Sigmoid colon (tissue), 7 donors: ENCODE data around the gene SCGN. TPM values are rescaled to one million over a fixed set of nuclear protein-coding genes. Genes with fewer than 3 reads are reported as not detected.

ENCODE experiments used
- DNase-seq: peaks from one replicate; pipeline ENCODE4 v3.0.0-alpha.2; 2019
- H3K27ac ChIP-seq, 4 donors: fragments of 200-600 bp; sonication (generic); one replicate each; pipeline ENCODE4 v1.5.1; 2016 to 2019; ENCODE audit warnings: mild to moderate bottlenecking in 1 of 4
- H3K27me3 ChIP-seq, 3 donors: fragments of 200-600 bp; sonication (generic); one replicate each; pipeline ENCODE4 v1.5.1; 2019; ENCODE audit warnings: mild to moderate bottlenecking in 1 of 3
- H3K36me3 ChIP-seq, 4 donors: fragments of 200-600 bp; sonication (generic); one replicate each; pipeline ENCODE4 v1.5.1; 2016 to 2019
- H3K4me1 ChIP-seq, 4 donors: fragments of 200-600 bp; sonication (generic); one replicate each; pipeline ENCODE4 v1.5.1; 2017 to 2019
- H3K4me3 ChIP-seq, 4 donors: fragments of 200-600 bp; sonication (generic); one replicate each; pipeline ENCODE4 v1.5.1; 2017 to 2019; ENCODE audit warnings: mild to moderate bottlenecking in 2 of 4, moderate library complexity in 1 of 4
- H3K9me3 ChIP-seq, 4 donors: fragments of 200-600 bp in 3 of 4; sonication (generic) in 3 of 4; one replicate each; pipeline versions ENCODE4 v1.5.1 to v1.6.1; 2013 to 2019
- CTCF ChIP-seq, 4 experiments: fragments of 450-650 bp in 3 of 4; fragments of 200-600 bp in 1 of 4; IDR thresholded peaks; one replicate each; pipeline ENCODE4 v1.5.1; 2016 to 2019; ENCODE audit warnings: antibody characterized with exemption in 4 of 4, mild to moderate bottlenecking in 3 of 4, moderate library complexity in 2 of 4
- EP300 ChIP-seq, 4 donors: sonication (generic); formaldehyde crosslinking; IDR thresholded peaks; one replicate each; pipeline ENCODE4 v1.6.1; 2017; ENCODE audit warnings: antibody characterized with exemption in 4 of 4
- POLR2A ChIP-seq, 2 donors: fragments of 450-650 bp; IDR thresholded peaks; one replicate each; pipeline ENCODE4 v1.6.1; 2016; ENCODE audit warnings: antibody characterized with exemption in 2 of 2, mild to moderate bottlenecking in 2 of 2, moderate library complexity in 2 of 2
- POLR2AphosphoS5 ChIP-seq, 4 donors: sonication (generic); formaldehyde crosslinking; IDR thresholded peaks; one replicate each; pipeline ENCODE4 v1.6.1; 2017; ENCODE audit warnings: antibody characterized with exemption in 4 of 4
- WGBS, 2 donors: extraction: QIAGEN DNeasy Blood & Tissue Kit; methylation state at CpG; one replicate each; pipeline ENCODE4 v1.1.7; 2013; 5-methylcytosine and 5-hydroxymethylcytosine counted together
- intact Hi-C: fragments of 100-400 bp; cut with DNase I; formaldehyde crosslinking; loops from one replicate; pipeline ENCODE4 v1.15.1; 2023
- polyA plus RNA-seq, 3 donors: library from polyadenylated mRNA; stranded (reverse); fragments of 200-250 nt; gene quantifications; one replicate each; pipeline ENCODE4 v1.2.3, GENCODE V29; 2013
- total RNA-seq, 4 donors: library from RNA; depleted of rRNA; stranded (reverse); fragments of >200 nt; gene quantifications; one replicate each; pipeline ENCODE4 v1.1.0, GENCODE V29; 2016
- donor health status: healthy with polysubstance abuse.
- donor health status: Bipolar disorder and iron deficiency.
- donor health status: healthy.

The SCGN gene
- total and polyA plus RNA-seq, 7 donors, result 4.8 to 22.5 (median 8.8) TPM

- H3K9me3 ChIP-seq, result no peaks in the 10 kb centered on the region
- TF ChIP-seq CTCF (IDR thresholded peaks at IDR 0.05) (no peak), POLR2A (IDR thresholded peaks at IDR 0.05) (no peak), POLR2AphosphoS5 (IDR thresholded peaks at IDR 0.05) (no peak), EP300 (IDR thresholded peaks at IDR 0.05) (no peak)
- no peak overlapping the region for H3K27ac ChIP-seq
- H3K4me3 ChIP-seq, result no peak overlapping the region
- H3K36me3 ChIP-seq, result no peaks in the 10 kb centered on the region
- no peaks in the 10 kb centered on the region for H3K27me3 ChIP-seq
- intact Hi-C loops, result no loop called here
- H3K4me1 ChIP-seq, result no peaks in the 10 kb centered on the region
- DNase-seq, result no peak
- 86 to 88% methylated on average over 7 of the region's 7 CpGs for WGBS, 2 donors
Observed at GRCh38 chr6:25670793-25671513, 18.9 kb downstream of the SCGN start.

GRCh38 chr6:25671652-25672051 lies 19.6 kb downstream of the SCGN start:
- Histone ChIP-seq H3K4me1 (no peaks in the 10 kb centered on the region), H3K4me3 (no peak overlapping the region), H3K27ac (no peak overlapping the region), H3K9me3 (no peaks in the 10 kb centered on the region), H3K36me3 (no peaks in the 10 kb centered on the region), H3K27me3 (no peaks in the 10 kb centered on the region)
- TF ChIP-seq POLR2A (IDR thresholded peaks at IDR 0.05) (no peak), POLR2AphosphoS5 (IDR thresholded peaks at IDR 0.05) (no peak), EP300 (IDR thresholded peaks at IDR 0.05) (no peak)
- intact Hi-C loops, result no loop called here
- 14 to 54% methylated on average over 1 of the region's 1 CpG for WGBS, 2 donors
- no peak for DNase-seq

DNA sequence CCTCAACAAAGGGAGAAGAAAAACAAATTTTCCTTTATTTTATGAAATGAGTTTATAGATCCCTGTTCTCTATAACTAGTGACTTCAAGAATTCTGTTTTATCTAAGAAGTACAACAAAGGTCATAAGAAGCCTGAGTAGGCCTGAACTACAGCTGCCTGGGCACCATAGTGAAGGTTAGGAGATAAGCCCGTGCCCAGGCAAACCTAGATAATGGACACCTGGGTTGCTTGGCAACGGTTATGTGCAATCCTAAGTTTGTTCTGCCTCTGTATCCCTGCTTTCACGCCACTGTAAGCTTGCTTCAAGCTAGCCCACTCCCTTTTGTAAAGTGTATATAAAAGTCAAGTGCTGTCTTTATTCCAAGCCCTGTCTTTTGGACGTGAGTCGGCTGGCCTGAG lies 23.2 kb downstream of the SCGN start:
- no peak overlapping the region for H3K27ac ChIP-seq
- DNase-seq, result no peak
- 65 to 82% methylated on average over 5 of the region's 5 CpGs for WGBS, 2 donors
- no peaks in the 10 kb centered on the region for H3K4me1 ChIP-seq
- no peak overlapping the region for H3K4me3 ChIP-seq
- H3K36me3 ChIP-seq, result no peaks in the 10 kb centered on the region
- H3K27me3 ChIP-seq, result no peaks in the 10 kb centered on the region
- no peak for TF ChIP-seq CTCF (IDR thresholded peaks at IDR 0.05)
- TF ChIP-seq POLR2AphosphoS5 (IDR thresholded peaks at IDR 0.05), result no peak
- TF ChIP-seq EP300 (IDR thresholded peaks at IDR 0.05), result no peak
- no peak for TF ChIP-seq POLR2A (IDR thresholded peaks at IDR 0.05)
- H3K9me3 ChIP-seq, result no peaks in the 10 kb centered on the region
- intact Hi-C loops, result no loop called here

DNA sequence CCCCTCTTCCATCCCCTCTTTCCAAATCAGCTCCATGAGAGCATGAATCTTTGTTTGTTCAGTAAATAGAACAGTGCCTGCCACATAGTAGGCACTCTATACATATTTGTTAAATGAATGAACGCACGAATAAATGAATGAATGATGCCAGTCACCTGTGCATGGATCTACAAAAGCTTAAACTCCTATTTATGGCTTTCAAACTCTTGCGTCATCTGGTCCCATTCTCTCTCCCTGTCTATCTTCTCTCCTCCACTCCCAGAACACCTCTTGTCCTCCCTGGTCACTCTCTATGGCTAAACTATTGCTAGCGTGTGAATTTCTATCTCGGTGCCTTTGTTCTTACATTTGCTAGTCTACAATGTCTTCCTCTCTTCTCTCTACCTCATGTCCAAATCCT lies 24.8 kb downstream of the SCGN start:
- no peaks in the 10 kb centered on the region for H3K9me3 ChIP-seq
- no peak overlapping the region for H3K27ac ChIP-seq
- no peaks in the 10 kb centered on the region for H3K36me3 ChIP-seq
- no peaks in the 10 kb centered on the region for H3K4me1 ChIP-seq
- no peak overlapping the region for H3K4me3 ChIP-seq
- H3K27me3 ChIP-seq, result no peaks in the 10 kb centered on the region
- no peak for DNase-seq
- TF ChIP-seq POLR2A (IDR thresholded peaks at IDR 0.05) (no peak), EP300 (IDR thresholded peaks at IDR 0.05) (no peak), POLR2AphosphoS5 (IDR thresholded peaks at IDR 0.05) (no peak)
- intact Hi-C loops, result no loop called here
- 72 to 87% methylated on average over 5 of the region's 5 CpGs for WGBS, 2 donors

DNA sequence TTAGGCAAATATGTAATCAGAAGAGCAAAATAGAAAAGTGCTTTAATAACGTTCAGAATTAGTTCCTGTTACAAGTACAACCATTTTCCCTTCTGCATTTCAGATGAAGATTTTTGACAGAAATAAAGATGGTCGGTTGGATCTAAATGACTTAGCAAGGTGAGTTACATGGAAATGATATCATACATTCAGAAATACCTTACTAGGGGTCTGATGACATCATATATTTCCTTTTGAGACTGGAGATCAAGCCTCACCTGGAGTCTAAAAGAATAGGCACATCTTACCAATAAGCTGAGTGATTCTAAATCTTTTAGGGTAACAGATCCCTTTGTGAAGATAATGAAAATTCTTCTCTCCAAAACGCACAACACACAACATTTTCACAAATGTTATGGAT lies 29.8 kb downstream of the SCGN start:
- H3K27me3 ChIP-seq, result no peaks in the 10 kb centered on the region
- no peaks in the 10 kb centered on the region for H3K4me1 ChIP-seq
- no peak overlapping the region for H3K4me3 ChIP-seq
- no peak overlapping the region for H3K27ac ChIP-seq
- intact Hi-C loops, result no loop called here
- WGBS, 2 donors, result 77 to 80% methylated on average over 3 of the region's 3 CpGs
- no peak for DNase-seq
- TF ChIP-seq CTCF (IDR thresholded peaks at IDR 0.05), result no peak
- TF ChIP-seq POLR2AphosphoS5 (IDR thresholded peaks at IDR 0.05), result no peak
- no peak for TF ChIP-seq POLR2A (IDR thresholded peaks at IDR 0.05)
- no peak for TF ChIP-seq EP300 (IDR thresholded peaks at IDR 0.05)
- H3K36me3 ChIP-seq, result no peaks in the 10 kb centered on the region
- H3K9me3 ChIP-seq, result peaks cover 0 to 3% (median 0%) of the 10 kb centered on the region in 4 donors

DNA sequence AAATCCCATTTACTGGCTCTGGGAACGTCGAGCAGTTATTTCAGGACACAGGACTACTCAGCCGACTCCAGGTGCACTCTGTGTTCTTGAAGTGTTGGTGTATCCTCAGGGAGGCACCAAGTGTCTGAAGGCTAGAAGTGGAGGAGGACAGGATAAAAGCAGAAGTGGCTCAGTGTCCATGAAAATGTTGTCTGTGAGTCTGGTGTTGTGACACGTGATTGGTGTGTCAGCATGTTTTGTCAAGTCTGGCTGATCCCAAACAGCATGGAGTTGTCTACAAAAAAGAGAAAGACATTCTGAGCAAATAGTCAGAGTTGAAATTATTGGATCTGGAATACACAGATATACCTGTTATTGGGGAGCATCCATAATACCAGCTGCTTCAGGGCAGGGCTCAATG lies 30.3 kb downstream of the SCGN start:
- no peak overlapping the region for H3K27ac ChIP-seq
- H3K4me1 ChIP-seq, result no peaks in the 10 kb centered on the region
- no peaks in the 10 kb centered on the region for H3K36me3 ChIP-seq
- no peak for TF ChIP-seq EP300 (IDR thresholded peaks at IDR 0.05)
- no peak for TF ChIP-seq CTCF (IDR thresholded peaks at IDR 0.05)
- no peak overlapping the region for H3K4me3 ChIP-seq
- H3K27me3 ChIP-seq, result no peaks in the 10 kb centered on the region
- no peak for DNase-seq
- intact Hi-C loops, result no loop called here
- WGBS, 2 donors, result 62 to 75% methylated on average over 4 of the region's 4 CpGs
- peaks cover 0 to 3% (median 0%) of the 10 kb centered on the region in 4 donors for H3K9me3 ChIP-seq
